ENCODE data around the gene DUS2. TPM values are rescaled to one million over a fixed set of nuclear protein-coding genes. Genes with fewer than 3 reads are reported as not detected.

The DUS2 gene
- total RNA-seq, result 14.9 TPM

DNA sequence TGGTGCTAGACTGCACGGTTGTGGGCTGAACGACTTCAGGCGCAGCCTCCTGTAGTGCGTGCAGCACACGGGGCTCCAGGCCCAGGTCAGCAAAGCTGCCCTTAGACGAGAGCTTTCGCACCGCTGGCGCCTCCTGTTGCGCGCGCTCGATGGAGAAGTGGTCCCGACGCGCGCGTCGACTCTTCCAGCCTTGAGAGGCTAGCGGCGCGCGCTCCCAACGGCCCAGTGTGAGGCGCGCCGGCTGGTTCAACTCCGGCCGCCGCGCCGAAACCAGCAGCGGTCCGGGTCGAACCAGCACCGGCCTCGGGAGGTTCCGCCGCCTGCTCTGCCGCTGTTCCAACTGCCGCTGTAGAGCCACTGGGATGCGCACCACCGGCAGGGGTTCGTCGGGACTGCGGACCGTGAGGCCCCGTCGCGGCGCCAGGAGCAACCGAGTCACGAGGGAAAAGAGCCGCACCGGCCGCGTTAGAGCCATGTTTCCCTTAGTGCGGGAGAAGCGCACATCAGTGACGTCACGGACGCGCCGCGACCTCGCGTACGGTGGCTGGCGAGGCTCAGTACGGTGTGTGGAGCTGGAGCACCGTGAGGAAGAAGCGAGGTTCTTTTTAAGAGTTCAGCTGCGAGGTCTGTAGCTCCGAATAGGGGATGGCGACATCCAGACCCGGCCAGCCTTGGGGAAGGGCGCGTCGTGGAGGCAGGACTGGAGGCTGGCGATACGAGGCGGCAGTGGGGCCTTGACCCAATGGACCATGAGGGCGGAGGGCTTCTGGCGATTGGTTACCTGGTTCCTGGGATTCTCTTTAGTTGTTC is at the start of gene DUS2, which contains the start of gene DDX28:
Gene DUS2, plus strand, starts transcription at position 557 of the 810 bp plus-strand sequence. CDS start 14,740 bp downstream, outside the sequence.
Gene DDX28, minus strand, starts transcription at position 505 of the 810 bp plus-strand sequence. Its CDS starts 30 bp downstream, at position 475.

DNA sequence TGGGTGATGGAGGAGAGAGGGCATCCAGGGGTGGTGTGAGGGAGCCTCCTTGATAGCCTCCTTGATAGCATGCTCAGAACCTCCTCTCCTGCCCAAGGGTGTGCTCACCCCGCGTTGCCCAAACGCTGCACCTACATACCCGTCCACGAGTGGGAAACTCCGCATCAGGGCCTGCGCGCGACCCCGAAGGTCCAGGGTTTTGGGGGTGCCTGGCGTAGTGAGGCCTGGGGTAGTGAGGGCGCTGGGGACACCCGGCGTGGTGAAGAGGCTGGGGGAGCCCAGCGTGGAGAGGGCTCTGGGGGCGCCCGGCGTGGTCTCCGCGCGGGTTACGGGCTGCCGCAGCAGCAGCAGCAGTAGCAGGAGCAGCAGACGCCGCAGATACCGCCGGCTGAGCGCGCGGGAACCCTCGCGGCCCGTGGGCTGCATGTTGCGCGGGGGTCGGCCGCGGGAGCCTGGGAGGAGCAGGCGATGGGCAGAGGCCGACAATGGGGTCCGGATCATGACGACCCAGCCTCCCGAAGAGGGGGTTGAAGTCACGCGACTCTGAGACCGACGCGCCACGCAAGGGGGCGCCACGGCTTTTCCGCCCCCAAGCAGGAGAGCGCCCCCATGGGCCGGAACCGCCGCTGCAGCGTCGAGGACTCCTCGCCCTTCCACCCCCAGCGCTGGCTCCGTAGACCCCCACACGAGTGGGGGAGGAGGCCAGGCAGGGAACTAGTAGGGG is 43.0 kb upstream of the DUS2 start, which contains the start of gene DPEP3:
Gene DPEP3, minus strand, starts transcription at position 545 of the 724 bp plus-strand sequence. Its CDS starts 119 bp downstream, at position 426.

DNA sequence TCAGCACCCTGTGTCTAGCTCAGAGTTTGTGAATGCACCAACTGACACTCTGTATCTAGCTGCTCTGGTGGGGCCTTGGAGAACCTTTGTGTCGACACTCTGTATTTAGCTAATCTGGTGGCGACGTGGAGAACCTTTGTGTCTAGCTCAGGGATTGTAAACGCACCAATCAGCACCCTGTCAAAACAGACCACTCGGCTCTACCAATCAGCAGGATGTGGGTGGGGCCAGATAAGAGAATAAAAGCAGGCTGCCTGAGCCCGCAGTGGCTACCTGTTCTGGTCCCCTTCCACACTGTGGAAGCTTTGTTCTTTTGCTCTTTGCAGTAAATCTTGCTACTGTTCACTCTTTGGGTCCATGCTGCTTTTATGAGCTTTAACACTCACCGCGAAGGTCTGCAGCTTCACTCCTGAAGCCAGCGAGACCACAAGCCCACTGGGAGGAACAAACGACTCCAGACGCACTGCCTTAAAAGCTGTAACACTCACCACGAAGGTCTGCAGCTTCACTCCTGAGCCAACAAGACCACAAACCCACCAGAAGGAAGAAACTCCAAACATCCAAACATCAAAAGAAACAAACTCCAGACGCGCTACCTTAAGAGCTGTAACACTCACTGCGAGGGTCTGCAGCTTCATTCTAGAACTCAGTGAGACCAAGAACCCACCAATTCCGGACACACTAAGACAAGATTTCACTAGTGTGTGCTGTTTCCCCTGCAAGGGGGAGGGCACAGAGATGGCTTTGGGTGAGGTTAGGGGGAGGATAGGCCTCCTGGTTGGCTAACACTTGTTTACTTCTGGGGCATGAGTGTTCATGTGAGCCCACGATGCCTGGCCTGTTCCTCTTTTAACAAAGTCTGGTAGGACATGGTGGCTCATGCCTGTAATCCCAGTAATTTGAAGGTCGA is 24.1 kb upstream of the DUS2 start, which contains the start of gene DPEP2:
Gene DPEP2, minus strand, starts transcription at position 706 of the 910 bp plus-strand sequence. CDS start 6,272 bp downstream, outside the sequence.

DNA sequence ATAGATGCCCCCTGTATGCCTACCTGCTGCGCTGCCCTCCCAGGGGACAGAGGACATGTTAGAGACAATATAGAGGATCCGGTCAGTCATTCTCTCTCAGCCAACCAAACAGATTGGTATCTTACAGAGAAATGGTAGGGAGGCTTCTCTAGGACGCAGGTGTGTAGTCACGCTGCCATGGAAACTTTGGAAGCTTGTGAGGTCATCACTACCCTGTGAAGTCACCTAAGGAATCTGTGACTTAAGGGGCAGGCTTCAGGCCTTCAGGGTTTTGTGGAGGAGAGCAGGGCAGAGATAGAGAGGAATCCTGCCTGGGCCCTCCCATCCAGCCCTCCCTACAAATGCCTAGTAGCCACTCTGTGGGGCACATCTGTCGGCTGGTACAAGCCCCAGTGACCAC is 7.4 kb upstream of the DUS2 start, which contains the start of gene DPEP2NB:
Gene DPEP2NB, minus strand, starts transcription at position 231 of the 400 bp plus-strand sequence. Its CDS starts 141 bp downstream, at position 90.

DNA sequence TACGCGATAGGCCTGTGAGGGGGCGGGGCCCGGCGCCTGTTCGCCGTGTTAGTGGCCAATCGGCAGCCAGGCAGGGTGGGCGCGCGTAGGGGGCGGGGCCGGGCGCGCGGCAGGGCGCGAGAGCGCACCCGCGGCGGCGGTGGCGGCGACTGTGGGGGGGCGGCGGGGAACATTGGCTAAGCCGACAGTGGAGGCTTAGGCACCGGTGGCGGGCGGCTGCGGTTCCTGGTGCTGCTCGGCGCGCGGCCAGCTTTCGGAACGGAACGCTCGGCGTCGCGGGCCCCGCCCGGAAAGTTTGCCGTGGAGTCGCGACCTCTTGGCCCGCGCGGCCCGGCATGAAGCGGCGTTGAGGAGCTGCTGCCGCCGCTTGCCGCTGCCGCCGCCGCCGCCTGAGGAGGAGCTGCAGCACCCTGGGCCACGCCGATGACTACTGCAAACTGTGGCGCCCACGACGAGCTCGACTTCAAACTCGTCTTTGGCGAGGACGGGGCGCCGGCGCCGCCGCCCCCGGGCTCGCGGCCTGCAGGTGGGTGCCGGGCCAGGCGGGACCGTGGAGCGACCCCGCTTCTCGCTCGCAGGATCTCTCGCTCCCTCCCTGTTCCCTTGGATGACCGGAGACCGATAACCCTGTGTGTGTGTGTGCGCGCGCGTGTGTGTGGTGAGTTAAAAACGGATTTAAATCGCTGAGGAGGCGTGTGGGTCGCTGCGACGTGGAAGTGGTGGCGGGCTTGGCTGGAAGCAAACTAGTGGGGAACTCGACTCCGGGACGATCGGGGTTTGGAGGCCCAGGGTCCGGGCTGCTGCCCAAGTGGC is 62.4 kb downstream of the DUS2 start, which contains the start of gene NFATC3:
Gene NFATC3, plus strand, starts transcription at position 112 of the 813 bp plus-strand sequence. Its CDS starts 312 bp downstream, at position 424.

Other genes starting within 250 kb of the DUS2 start
- gene RANBP10, start 216.7 kb upstream of the DUS2 start, total RNA-seq, result 13.3 TPM
- 5.2 TPM for gene TSNAXIP1, start 216.4 kb upstream of the DUS2 start, total RNA-seq
- gene THAP11, start 181.0 kb upstream of the DUS2 start, total RNA-seq, result 42.2 TPM
- 58.2 TPM for gene NUTF2, start 176.4 kb upstream of the DUS2 start, total RNA-seq
- 46.1 TPM for gene CENPT, start 175.6 kb upstream of the DUS2 start, total RNA-seq
- gene EDC4, start 150.2 kb upstream of the DUS2 start, total RNA-seq, result 72.0 TPM
- gene NRN1L, start 138.4 kb upstream of the DUS2 start, total RNA-seq, result 5.0 TPM
- 20.0 TPM for gene PSKH1, start 130.0 kb upstream of the DUS2 start, total RNA-seq
- gene CTRL, start 91.4 kb upstream of the DUS2 start, total RNA-seq, result 1.5 TPM
- 10.1 TPM for gene PSMB10, start 86.4 kb upstream of the DUS2 start, total RNA-seq
- 30.3 TPM for gene LCAT, start 79.2 kb upstream of the DUS2 start, total RNA-seq
- 75.7 TPM for gene SLC12A4, start 54.6 kb upstream of the DUS2 start, total RNA-seq
- gene DPEP3, start 42.8 kb upstream of the DUS2 start, total RNA-seq, result not detected
- gene DPEP2, start 23.8 kb upstream of the DUS2 start, total RNA-seq, result 1.3 TPM
- not detected for gene DPEP2NB, start 7.4 kb upstream of the DUS2 start, total RNA-seq
- gene DDX28, start 52 bp upstream of the DUS2 start, total RNA-seq, result 11.8 TPM
- 44.5 TPM for gene NFATC3, start 62.1 kb downstream of the DUS2 start, total RNA-seq
- 4.6 TPM for gene ESRP2, start 212.8 kb downstream of the DUS2 start, total RNA-seq
- gene PLA2G15, start 222.1 kb downstream of the DUS2 start, total RNA-seq, result 18.0 TPM
- gene SLC7A6, start 241.2 kb downstream of the DUS2 start, total RNA-seq, result 36.8 TPM